IPS DF 6.9 (cell line): ENCODE results near the gene TBL1X.

Experiments
- DNase-seq: peaks from one replicate; pipeline ENCODE4 v3.0.0-alpha.2; 2013; ENCODE audit warnings: low read depth, low spot score
- H3K27ac ChIP-seq: one replicate; pipeline ENCODE4 v1.5.1; 2013; ENCODE audit warnings: low read length, control low read depth
- H3K27me3 ChIP-seq: 2 replicates; pipeline ENCODE4 v1.6.1; 2013; ENCODE audit warnings: mild to moderate bottlenecking, low read length; ENCODE audit not compliant: control insufficient read depth, insufficient read depth
- H3K36me3 ChIP-seq: 2 replicates; pipeline ENCODE4 v1.6.1; 2013; ENCODE audit warnings: low read length; ENCODE audit not compliant: control insufficient read depth, insufficient read depth
- H3K4me1 ChIP-seq: 2 replicates; pipeline ENCODE4 v1.6.1; 2013; ENCODE audit warnings: low read length; ENCODE audit not compliant: control insufficient read depth, insufficient read depth
- H3K4me3 ChIP-seq: 2 replicates; pipeline ENCODE4 v1.5.1; 2013; ENCODE audit warnings: mild to moderate bottlenecking, low read length
- H3K9me3 ChIP-seq: 2 replicates; pipeline ENCODE4 v1.6.1; 2013; ENCODE audit warnings: low read length, inconsistent platforms; ENCODE audit not compliant: control insufficient read depth, insufficient read depth
- WGBS: extraction: QIAGEN DNeasy Blood & Tissue Kit; methylation state at CpG from one replicate; pipeline ENCODE4 v1.1.7; 2013; ENCODE audit warnings: mixed read lengths, missing lambda C conversion rate; ENCODE audit not compliant: insufficient read length, insufficient coverage; 5-methylcytosine and 5-hydroxymethylcytosine counted together

Gene TBL1X

DNA sequence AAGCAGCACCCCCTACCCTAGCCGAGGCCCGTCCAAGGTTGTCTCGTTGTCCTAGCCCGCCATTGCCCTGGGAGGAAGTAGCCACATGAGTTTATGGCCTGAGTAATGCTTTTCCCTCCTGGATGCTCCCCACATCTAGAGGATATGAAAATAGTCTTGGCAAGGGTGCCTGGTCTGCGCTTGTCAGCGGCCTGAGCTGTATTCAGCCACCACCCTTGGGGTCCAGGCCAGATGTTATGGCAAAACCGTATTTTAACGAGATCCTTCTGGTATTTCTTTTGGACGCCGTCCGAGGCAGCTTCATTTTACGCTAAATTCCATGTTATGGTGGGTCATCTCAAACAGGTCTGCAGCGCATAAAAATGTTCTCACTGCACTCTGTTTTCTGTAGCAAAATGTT lies 211.4 kb downstream of the TBL1X start:
- Histone ChIP-seq H3K4me3 (no peak overlapping the region), H3K36me3 (no peaks in the 10 kb centered on the region), H3K4me1 (no peaks in the 10 kb centered on the region), H3K27me3 (no peaks in the 10 kb centered on the region), H3K27ac (no peak overlapping the region), H3K9me3 (no peaks in the 10 kb centered on the region)
- no CpG with 5 or more reads among the region's 13 CpGs for WGBS
- DNase-seq: no peak

DNA sequence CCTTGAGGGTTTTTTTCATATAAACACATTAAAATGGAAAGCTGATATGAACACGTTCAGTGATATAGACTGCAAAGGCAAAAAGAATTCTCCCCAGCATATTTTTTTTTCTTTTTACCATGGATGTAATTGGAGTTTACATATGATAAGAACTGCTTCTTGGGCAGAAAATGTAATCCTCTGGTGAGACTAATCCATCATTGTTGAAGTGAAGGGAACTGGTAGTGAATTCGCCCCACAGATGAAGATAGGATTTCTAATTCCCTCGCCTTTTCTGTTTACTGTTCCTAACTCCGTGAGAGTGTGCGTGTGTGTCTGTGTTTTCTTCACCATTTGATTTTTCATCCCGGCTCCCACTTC lies 211.9 kb downstream of the TBL1X start:
- H3K36me3 ChIP-seq: no peaks in the 10 kb centered on the region
- H3K4me3 ChIP-seq: no peak overlapping the region
- no peak for DNase-seq
- H3K27me3 ChIP-seq: no peaks in the 10 kb centered on the region
- H3K27ac ChIP-seq: no peak overlapping the region
- H3K9me3 ChIP-seq: no peaks in the 10 kb centered on the region
- H3K4me1 ChIP-seq: no peaks in the 10 kb centered on the region
- WGBS: no CpG with 5 or more reads among the region's 6 CpGs

- H3K27ac ChIP-seq: no peak overlapping the region
- H3K4me3 ChIP-seq: no peak overlapping the region
- H3K4me1 ChIP-seq: no peaks in the 10 kb centered on the region
- DNase-seq: no peak
- no peaks in the 10 kb centered on the region for H3K36me3 ChIP-seq
- no CpG with 5 or more reads among the region's 7 CpGs for WGBS
- H3K27me3 ChIP-seq: no peaks in the 10 kb centered on the region
- H3K9me3 ChIP-seq: no peaks in the 10 kb centered on the region
Observed at GRCh38 chrX:9677098-9677739, 212.4 kb downstream of the TBL1X start.

DNA sequence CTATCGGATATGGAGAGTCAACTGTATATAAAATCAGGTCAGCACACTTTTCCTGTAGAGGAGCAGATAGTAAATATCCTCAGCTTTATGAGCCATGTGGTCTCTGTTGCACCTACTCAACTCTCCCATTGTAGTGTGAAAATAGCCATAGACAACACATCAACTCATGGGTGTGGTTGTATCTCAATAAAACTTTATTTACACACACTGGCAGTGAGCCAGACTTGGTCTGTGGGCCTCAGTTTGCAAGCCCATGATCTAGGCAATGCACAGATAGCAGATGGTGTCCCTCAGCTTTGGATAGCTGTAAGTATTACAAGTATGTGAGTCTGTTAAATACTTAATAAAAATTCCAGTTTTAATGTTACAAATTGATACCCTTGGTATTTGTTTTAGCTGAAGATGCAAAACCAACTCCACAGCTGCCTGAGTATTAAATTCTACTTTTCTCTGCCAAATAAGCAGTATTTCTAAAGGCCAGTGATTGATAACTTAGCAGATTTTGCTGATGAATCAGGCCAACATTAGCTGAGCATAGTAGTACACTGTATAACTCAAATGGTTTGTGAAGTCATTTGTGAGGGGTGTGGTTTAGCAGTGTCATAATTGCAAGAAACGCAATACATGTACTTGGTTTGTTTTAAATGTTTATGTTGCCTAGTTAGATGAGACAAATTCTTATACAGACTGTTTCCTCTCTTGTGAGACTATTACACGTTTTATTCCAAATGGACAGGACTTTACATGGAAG lies 213.5 kb downstream of the TBL1X start:
- no peak overlapping the region for H3K4me3 ChIP-seq
- H3K4me1 ChIP-seq: no peaks in the 10 kb centered on the region
- no peak for DNase-seq
- H3K36me3 ChIP-seq: no peaks in the 10 kb centered on the region
- WGBS: no CpG with 5 or more reads among the region's 3 CpGs
- no peak overlapping the region for H3K27ac ChIP-seq
- no peaks in the 10 kb centered on the region for H3K27me3 ChIP-seq
- H3K9me3 ChIP-seq: no peaks in the 10 kb centered on the region

GRCh38 chrX:9681011-9681410 lies 216.2 kb downstream of the TBL1X start:
- Histone ChIP-seq H3K27ac (no peak overlapping the region), H3K36me3 (no peaks in the 10 kb centered on the region), H3K27me3 (no peaks in the 10 kb centered on the region), H3K4me3 (no peak overlapping the region), H3K4me1 (no peaks in the 10 kb centered on the region), H3K9me3 (no peaks in the 10 kb centered on the region)
- WGBS: no CpG with 5 or more reads among the region's 9 CpGs
- DNase-seq: no peak

DNA sequence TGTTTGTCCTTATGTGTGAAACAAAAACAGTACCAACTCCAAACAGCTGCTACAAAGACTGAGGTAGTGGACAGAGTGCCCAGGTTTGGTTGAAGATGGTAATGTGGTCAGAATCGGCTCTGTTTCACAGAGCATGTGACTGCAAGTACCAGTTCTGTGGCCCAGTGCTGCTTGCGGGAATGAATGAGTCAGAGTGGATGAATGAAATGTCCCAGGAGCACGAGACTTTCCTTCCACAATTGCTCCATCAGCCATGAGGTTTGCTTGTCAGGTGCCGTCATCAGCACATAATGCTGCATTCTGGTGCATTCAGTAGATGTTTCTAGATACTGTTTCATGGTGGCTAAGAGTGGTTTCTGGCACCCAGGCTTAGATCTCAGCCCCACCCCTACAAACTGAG lies 216.6 kb downstream of the TBL1X start:
- Histone ChIP-seq H3K4me1 (no peaks in the 10 kb centered on the region), H3K4me3 (no peak overlapping the region), H3K27me3 (no peaks in the 10 kb centered on the region), H3K36me3 (no peaks in the 10 kb centered on the region), H3K9me3 (no peaks in the 10 kb centered on the region), H3K27ac (no peak overlapping the region)
- no CpG with 5 or more reads among the region's 4 CpGs for WGBS
- no peak for DNase-seq

DNA sequence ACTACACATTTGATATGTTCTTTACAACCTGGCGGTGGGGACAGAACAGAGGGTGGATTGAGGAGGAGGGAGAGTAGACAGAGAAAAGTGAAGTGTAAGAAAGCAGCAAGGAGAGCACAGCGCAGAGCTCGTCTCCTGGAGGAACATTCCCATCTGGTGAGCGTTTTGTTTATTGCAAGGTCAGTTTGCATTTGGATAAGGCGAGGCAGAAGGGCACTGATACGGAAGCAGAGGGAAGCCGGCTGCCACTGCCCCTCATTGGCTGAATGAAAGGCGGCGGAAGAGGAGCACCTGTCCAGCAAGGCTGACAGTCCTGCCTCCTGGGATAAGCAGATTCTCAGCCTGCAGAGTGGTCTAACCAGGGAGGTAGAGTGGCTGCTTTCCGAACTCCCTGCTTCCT lies 217.6 kb downstream of the TBL1X start:
- no peaks in the 10 kb centered on the region for H3K4me1 ChIP-seq
- no peak overlapping the region for H3K4me3 ChIP-seq
- no peaks in the 10 kb centered on the region for H3K27me3 ChIP-seq
- H3K9me3 ChIP-seq: no peaks in the 10 kb centered on the region
- WGBS: no CpG with 5 or more reads among the region's 10 CpGs
- no peak for DNase-seq
- no peak overlapping the region for H3K27ac ChIP-seq
- no peaks in the 10 kb centered on the region for H3K36me3 ChIP-seq

- no peak overlapping the region for H3K4me3 ChIP-seq
- no peak overlapping the region for H3K27ac ChIP-seq
- H3K36me3 ChIP-seq: no peaks in the 10 kb centered on the region
- no peaks in the 10 kb centered on the region for H3K27me3 ChIP-seq
- WGBS: no CpG with 5 or more reads among the region's 6 CpGs
- no peak for DNase-seq
- no peaks in the 10 kb centered on the region for H3K4me1 ChIP-seq
- no peaks in the 10 kb centered on the region for H3K9me3 ChIP-seq
Observed at GRCh38 chrX:9682861-9683260, 218.0 kb downstream of the TBL1X start.

DNA sequence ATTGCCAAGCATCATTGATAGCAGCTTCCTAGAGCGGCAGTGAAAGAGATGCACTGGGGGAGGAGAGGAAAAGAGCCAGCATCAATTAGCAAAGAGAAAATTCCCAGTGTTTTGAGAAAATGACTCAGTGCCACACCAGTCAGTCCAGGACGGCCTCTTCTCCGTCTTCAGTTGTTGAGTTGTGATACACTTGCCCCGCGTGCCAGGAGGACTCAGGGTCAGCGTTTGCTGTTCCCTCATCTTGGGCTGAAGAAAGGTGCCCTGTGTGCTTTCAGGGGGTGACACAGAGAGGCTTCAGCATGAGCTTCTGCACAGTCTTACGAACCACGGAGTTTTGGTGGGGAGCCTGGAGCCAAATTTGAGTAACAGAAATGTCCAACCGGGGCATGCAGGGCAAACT lies 218.5 kb downstream of the TBL1X start:
- Histone ChIP-seq H3K9me3 (no peaks in the 10 kb centered on the region), H3K27ac (no peak overlapping the region), H3K4me1 (no peaks in the 10 kb centered on the region), H3K36me3 (no peaks in the 10 kb centered on the region), H3K4me3 (no peak overlapping the region), H3K27me3 (no peaks in the 10 kb centered on the region)
- no CpG with 5 or more reads among the region's 9 CpGs for WGBS
- DNase-seq: no peak

GRCh38 chrX:9687899-9688298 lies 223.0 kb downstream of the TBL1X start:
- H3K27ac ChIP-seq: no peak overlapping the region
- H3K9me3 ChIP-seq: no peaks in the 10 kb centered on the region
- DNase-seq: no peak
- WGBS: no CpG with 5 or more reads among the region's 27 CpGs
- no peaks in the 10 kb centered on the region for H3K27me3 ChIP-seq
- no peak overlapping the region for H3K4me3 ChIP-seq
- H3K36me3 ChIP-seq: 0 out of 2 replicates have a peak, but pooled peaks cover 5% of the 10 kb centered on the region
- no peaks in the 10 kb centered on the region for H3K4me1 ChIP-seq

GRCh38 chrX:9688833-9689232 lies 224.0 kb downstream of the TBL1X start:
- H3K36me3 ChIP-seq: 0 out of 2 replicates have a peak, but pooled peaks cover 9% of the 10 kb centered on the region
- H3K4me3 ChIP-seq: no peak overlapping the region
- no peaks in the 10 kb centered on the region for H3K4me1 ChIP-seq
- H3K9me3 ChIP-seq: no peaks in the 10 kb centered on the region
- H3K27ac ChIP-seq: no peak overlapping the region
- WGBS: no CpG with 5 or more reads among the region's 24 CpGs
- H3K27me3 ChIP-seq: no peaks in the 10 kb centered on the region
- DNase-seq: no peak
